GM18951 (cell line): ENCODE data around the gene SDR39U1.
"Not testable (repeated sequence)": the region's sequence is repeated elsewhere in the genome, so short reads cannot be mapped to it uniquely, and the experiment has no call there.

Experiments
- POLR2A ChIP-seq: IDR thresholded peaks from 4 replicates; pipeline ENCODE4 v1.6.1; 2011; ENCODE audit warnings: mild to moderate bottlenecking; ENCODE audit not compliant: insufficient read length, insufficient read depth; ENCODE audit errors: extremely low read depth
- in situ Hi-C: fragments of 300-500 bp; cut with MboI; formaldehyde crosslinking; loops from one replicate; pipeline ENCODE4 v1.12.0; 2022; ENCODE audit warnings: low sequenced_read_pairs, mixed read lengths, inconsistent platforms; ENCODE audit not compliant: unreplicated experiment

The SDR39U1 gene, protein sequence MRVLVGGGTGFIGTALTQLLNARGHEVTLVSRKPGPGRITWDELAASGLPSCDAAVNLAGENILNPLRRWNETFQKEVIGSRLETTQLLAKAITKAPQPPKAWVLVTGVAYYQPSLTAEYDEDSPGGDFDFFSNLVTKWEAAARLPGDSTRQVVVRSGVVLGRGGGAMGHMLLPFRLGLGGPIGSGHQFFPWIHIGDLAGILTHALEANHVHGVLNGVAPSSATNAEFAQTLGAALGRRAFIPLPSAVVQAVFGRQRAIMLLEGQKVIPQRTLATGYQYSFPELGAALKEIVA

DNA sequence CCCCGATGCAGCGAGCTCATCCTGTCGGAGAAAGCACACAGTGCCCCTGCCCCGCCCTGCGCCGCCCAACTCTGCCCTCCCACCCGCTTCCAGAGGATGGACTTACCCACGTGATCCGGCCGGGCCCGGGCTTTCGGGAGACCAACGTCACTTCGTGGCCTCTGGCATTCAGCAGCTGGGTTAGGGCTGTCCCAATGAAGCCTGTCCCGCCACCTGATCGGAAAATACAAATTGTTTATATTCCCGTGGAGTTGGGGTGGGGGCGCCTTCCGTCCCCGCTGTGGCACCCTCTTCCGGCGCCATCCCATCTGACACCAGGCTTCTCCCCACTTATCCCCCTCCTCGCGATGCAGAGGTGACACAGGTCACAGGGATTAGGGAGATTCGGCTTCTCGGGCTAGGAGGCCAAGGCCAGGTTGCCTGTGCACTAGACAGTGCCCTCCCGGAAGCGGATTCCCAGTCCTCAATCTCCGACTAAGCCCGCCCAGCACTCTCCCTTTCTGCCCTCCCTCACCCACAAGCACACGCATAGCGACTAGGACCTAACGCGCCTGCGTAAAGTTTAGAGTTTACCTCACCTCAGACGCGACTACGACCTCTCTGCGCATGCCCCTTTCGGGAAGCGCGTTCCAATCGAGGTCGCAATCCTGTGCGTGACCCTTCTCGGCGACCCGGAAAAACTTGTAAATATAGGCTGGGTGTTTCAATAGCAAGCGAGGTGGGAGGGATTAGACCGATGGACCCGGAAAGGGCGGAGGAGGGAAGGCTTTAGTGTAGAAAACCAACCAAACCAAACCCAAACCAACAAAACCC, at the start of gene SDR39U1:
Gene SDR39U1 (minus strand): TSS at position 537 of the 813 bp plus-strand sequence. CDS start 7 bp downstream, at position 530.
- TF ChIP-seq POLR2A, result peak; percentile 69
- in situ Hi-C loops, result no loop called here

DNA sequence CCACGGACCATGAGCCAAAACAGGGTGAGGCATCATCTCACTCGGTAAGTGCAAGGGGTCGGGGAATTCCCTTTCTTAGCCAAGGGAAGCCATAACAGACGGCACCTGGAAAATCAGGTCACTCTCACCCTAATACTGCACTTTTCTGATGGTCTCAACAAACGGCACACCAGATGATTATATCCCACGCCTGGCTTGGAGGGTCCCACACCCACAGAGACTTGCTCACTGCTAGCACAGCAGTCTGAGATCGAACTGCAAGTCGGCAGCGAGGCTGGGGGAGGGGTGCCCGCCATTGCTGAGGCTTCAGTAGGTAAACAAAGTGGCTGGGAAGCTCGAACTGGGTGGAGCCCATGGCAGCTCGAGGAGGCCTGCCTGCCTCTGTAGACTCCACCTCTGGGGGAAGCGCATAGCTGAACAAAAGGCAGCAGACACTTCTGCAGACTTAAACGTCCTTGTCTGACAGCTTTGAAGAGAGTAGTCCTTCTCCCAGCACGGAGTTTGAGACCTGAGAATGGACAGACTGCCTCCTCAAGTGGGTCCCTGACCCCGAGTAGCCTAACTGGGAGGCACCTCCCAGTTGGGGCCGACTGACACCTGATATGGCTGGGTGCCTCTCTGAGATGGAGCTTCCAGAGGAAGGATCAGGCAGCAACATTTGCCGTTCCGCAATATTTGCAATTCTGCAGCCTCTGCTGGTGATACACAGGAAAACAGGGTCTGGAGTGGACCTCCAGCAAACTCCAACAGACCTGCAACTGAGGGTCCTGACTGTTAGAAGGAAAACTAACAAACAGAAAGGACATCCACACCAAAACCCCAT, 49.2 kb upstream of the SDR39U1 start:
- in situ Hi-C loops, result not testable (repeated sequence)

DNA sequence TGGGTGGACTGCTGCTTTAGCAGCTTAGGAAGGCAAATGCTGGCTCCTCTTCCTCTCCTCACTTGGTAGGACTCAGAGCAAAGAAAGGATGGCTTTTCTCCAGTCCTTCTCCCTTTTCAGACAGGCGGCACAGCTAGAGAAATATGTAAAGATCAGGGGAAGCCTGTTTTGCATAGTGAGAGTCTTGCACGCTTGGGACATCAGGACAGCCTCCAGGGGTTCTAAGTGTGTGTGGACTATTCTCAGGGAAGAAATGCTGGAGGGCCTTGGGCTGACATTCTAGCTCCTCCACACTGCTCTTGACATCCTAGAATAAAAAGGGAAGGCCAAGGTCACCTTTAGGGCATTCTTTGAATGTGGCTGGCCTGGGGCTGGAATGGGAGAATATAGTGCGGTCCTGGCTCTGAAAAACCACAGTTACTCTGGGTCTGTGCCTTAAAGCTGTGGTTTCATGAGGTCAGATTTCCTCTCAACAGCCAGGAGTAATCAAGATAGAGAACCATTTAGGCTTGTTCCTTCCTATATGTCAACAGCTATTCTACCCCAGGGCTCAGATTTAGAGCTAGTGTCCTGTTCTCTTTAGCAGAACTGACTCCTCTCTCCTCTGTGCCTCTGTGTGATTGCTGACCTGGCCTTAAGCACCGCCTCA, 41.2 kb upstream of the SDR39U1 start:
- in situ Hi-C loops, result no loop called here
- TF ChIP-seq POLR2A, result no peak

DNA sequence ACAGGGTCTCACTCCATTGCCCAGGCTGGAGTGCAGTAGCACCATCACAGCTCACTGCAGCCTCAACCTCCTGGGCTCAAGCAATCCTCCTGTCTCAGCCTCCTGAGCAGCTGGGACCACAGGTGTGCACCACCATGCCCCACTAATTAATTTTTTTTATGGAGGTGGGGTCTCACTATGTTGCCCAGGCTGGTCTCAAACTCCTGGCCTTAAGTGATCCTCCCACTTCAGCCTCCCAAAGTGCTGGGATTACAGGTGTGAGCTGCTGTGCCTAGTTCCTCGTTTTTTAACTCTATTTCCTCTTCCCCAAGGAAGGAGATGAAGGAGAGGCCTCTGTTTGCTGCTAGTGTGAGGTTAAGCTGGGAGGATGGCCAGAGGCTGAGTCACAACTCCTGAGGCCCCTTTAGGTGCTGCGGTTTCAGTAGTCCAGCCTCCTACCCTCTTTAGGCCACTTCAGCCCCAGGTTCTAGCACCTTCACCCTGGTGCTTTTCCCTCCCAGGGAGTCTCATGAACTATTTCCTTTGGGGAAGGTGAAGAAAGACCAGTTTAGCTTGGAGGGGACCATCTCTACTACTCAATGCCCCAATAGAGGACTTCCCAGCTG, 40.2 kb upstream of the SDR39U1 start:
- in situ Hi-C loops, result not testable (repeated sequence)

DNA sequence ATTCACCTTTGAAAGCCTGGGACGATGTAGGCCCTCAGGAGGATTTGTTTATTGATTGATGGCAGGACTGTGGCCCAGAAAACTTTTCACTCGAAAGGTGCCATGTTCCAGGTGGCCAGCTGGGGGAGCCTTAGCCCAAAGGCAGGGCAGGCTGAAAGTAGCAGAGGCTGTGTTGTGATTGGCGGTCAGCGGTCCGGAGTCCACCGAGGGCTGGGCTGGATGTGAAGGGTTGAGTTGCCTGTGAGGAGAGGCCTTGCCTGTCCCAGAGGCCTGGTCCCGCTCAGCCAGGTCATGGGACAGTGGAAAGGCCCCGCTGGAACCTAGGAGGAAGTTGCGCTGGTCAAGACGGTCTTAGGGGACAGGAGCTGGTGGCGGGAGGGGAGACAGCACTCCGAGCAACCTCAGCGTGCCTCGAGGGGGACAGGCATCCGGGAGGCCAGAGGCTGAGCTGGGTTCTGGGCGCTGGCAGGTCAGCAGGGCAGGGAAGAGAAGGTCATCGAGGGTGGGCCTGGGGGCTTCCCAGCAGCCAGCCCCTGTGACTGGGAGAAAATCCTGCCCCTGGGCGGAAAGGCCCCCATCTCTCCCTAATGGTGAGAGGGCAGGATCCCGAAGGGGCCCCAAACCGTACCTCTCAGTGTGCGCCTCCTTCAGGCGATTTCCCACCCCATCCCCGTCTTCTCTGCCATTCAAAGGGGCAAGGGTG, 39.2 kb upstream of the SDR39U1 start:
- in situ Hi-C loops, result no loop called here
- no peak for TF ChIP-seq POLR2A

DNA sequence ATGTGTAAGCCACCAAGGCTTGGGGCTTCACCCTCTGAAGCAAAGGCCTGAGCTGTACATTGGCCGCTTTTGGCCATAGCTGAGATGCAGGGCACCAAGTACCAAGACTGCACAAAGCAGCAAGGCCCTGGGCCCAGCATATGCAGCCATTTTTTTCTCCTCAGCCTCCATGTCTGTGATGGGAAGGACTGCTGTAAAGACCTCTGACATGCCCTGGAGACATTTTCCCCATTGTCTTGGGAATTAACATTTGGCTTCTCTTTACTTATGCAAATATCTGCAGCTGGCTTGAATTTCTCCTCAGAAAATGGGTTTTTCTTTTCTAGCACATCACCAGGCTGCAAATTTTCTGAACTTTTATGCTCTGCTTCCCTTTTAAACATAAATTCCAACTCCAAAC, 37.4 kb upstream of the SDR39U1 start:
- in situ Hi-C loops, result not testable (repeated sequence)

DNA sequence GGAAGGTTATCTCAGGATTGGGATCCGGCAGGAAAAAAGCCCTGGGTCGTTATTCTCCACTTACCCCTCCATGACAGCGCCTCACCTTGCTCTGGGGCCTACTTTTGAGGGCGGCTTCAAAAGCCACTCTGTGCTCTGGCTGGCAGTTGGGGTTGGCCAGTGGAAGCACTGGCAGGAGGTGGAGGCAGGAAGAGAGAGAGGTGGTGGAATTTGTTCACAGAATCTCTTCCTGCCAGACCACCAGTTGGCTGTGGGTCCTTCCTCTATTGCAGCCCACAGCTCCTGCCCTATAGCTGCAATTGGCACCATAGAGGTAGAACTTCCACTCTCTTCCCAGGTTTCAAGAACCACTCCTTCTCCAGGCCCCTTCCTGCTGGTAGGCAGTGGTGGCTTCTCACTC, 32.7 kb upstream of the SDR39U1 start:
- no peak for TF ChIP-seq POLR2A
- in situ Hi-C loops, result no loop called here

DNA sequence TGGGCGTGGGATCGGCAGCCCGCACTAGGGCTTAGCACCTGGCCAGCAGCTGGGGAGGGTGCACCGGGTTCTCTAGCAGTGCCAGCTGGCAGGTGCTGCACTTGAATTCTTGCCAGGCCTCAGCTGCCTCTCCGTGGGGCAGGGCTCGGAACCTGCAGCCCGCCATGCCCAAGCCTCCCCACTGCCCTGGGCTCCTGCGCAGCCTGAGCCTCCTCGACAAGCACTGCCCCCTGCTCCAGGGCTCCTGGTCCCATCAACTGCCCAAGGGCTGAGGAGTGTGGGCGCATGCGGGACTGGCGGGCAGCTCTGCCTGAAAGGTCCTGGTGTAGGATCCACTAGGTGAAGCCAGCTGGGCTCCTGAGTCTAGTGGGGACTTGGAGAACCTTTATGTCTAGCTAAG, 30.6 kb upstream of the SDR39U1 start:
- in situ Hi-C loops, result no loop called here
- no peak for TF ChIP-seq POLR2A

DNA sequence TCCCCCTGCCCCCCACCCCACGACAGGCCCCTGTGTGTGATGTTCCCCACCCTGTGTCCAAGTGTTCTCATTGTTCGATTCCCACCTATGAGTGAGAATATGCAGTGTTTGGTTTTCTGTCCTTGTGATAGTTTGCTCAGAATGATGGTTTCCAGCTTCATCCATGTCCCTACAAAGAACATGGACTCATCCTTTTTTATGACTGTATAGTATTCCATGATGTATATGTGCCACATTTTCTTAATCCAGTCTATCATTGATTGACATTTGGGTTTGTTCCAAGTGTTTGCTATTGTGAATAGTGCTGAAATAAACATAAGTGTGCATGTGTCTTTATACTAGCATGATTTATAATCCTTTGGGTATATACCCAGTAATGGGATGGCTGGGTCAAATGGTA, 27.9 kb upstream of the SDR39U1 start:
- in situ Hi-C loops, result not testable (repeated sequence)

DNA sequence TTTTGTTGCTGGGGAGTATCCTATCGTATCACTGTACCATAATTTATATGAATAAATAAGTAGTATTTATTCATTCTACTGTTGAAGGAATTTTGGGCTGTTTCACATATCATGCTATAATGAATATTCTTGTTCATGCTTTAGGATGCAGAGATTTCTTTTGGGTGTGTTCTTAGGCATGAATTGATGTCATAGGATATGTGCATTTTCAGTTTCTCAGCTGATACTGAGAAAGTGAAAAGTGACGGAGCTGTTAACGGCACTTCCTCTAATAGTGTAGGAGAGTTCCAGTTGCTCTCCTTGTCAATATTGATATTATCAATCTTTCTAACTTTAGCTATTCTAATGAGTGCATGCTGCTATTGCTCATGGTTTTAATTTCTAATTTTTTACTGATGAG, 23.2 kb upstream of the SDR39U1 start:
- in situ Hi-C loops, result no loop called here
- TF ChIP-seq POLR2A, result no peak

DNA sequence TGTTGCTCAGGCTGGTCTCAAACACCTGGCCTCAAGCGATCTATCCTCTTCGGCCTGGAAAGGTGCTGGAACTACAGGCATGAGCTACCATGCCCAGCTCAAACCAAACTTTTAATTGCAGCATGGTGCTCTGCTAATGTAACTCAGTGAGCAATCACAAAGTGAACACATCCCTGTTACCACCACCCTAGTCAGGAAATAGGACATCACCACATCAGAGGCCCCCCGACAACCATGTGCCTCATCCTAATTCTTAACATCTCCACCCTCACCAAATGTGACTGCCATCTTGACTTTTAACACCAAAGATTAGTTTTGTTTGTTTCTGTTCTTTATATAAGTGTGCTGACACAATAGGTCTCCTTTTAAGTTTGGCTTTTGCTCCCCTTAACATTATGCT, 22.8 kb upstream of the SDR39U1 start:
- no peak for TF ChIP-seq POLR2A
- in situ Hi-C loops, result no loop called here
